Inflammatory macrophage treated with lipopolysaccharide for 1 hour (primary cell): ENCODE measurements around the gene MOV10L1.
A peak's percentile ranks its signal among the peaks of the same experiment; 100 is the strongest.
"Not testable (repeated sequence)": the region's sequence is repeated elsewhere in the genome, so short reads cannot be mapped to it uniquely, and the experiment has no call there.

Experiments
- DNase-seq, 2 donors: peaks; one replicate each; pipeline ENCODE4 v3.0.0-alpha.2; 2020 to 2022

Gene MOV10L1

GRCh38 chr22:50111056-50111455 is 21.2 kb downstream of the MOV10L1 start:
- DNase-seq: no peak

GRCh38 chr22:50112151-50113118 is 22.6 kb downstream of the MOV10L1 start:
- DNase-seq: peak; percentile 29 to 54

GRCh38 chr22:50114221-50115021 is 24.6 kb downstream of the MOV10L1 start:
- DNase-seq: no peak

- no peak for DNase-seq
Measured at GRCh38 chr22:50115693-50116092, 25.9 kb downstream of the MOV10L1 start.

GRCh38 chr22:50117168-50117762 is 27.5 kb downstream of the MOV10L1 start:
- no peak for DNase-seq

- no peak for DNase-seq
Measured at GRCh38 chr22:50118129-50118528, 28.3 kb downstream of the MOV10L1 start.

GRCh38 chr22:50118557-50119168 is 28.9 kb downstream of the MOV10L1 start:
- peak in 1 of 2 donors; percentile 9 for DNase-seq

GRCh38 chr22:50119169-50119767 is 29.5 kb downstream of the MOV10L1 start:
- no peak for DNase-seq

- DNase-seq: no peak
Measured at GRCh38 chr22:50119768-50120251, 30.0 kb downstream of the MOV10L1 start.

GRCh38 chr22:50121202-50121740 is 31.5 kb downstream of the MOV10L1 start:
- no peak for DNase-seq

- DNase-seq: no peak
Measured at GRCh38 chr22:50123119-50123518, 33.3 kb downstream of the MOV10L1 start.

- DNase-seq: no peak
Measured at GRCh38 chr22:50125029-50125428, 35.2 kb downstream of the MOV10L1 start.

GRCh38 chr22:50129121-50129736 is 39.4 kb downstream of the MOV10L1 start:
- DNase-seq: no peak

GRCh38 chr22:50131894-50132293 is 42.1 kb downstream of the MOV10L1 start:
- no peak for DNase-seq

GRCh38 chr22:50134481-50134880 is 44.7 kb downstream of the MOV10L1 start:
- no peak for DNase-seq

GRCh38 chr22:50136581-50137015 is 46.8 kb downstream of the MOV10L1 start:
- DNase-seq: no peak

- not testable (repeated sequence) for DNase-seq
Measured at GRCh38 chr22:50137277-50137676, 47.5 kb downstream of the MOV10L1 start.

- DNase-seq: no peak
Measured at GRCh38 chr22:50138041-50138440, 48.2 kb downstream of the MOV10L1 start.

GRCh38 chr22:50138988-50139387 is 49.2 kb downstream of the MOV10L1 start:
- DNase-seq: no peak

GRCh38 chr22:50139843-50140415 is 50.1 kb downstream of the MOV10L1 start:
- DNase-seq: no peak

- no peak for DNase-seq
Measured at GRCh38 chr22:50140615-50141014, 50.8 kb downstream of the MOV10L1 start.
